ENCODE measurements around the gene HIPK1.

HIPK1 gene

GRCh38 chr1:114021665-114022099, 92.6 kb downstream of the HIPK1 start:
- no peak for DNase-seq

- DNase-seq: no peak
Measured at GRCh38 chr1:114022877-114023276, 93.8 kb downstream of the HIPK1 start.

- no peak for DNase-seq
Measured at GRCh38 chr1:114023377-114023776, 94.3 kb downstream of the HIPK1 start.

GRCh38 chr1:114024049-114024448, 94.9 kb downstream of the HIPK1 start:
- no peak for DNase-seq

GRCh38 chr1:114025609-114026401, 96.7 kb downstream of the HIPK1 start:
- DNase-seq: no peak

GRCh38 chr1:114026797-114027196, 97.7 kb downstream of the HIPK1 start:
- no peak for DNase-seq

All from DMS79 (cell line).